K562 (cell line): Measurements from ENCODE around the gene SLC3A2. TPM values are rescaled to one million over a fixed set of nuclear protein-coding genes. Genes with fewer than 3 reads are reported as not detected.

ENCODE experiments used
- AFF4 ChIP-seq: sonication (generic); formaldehyde crosslinking; IDR thresholded peaks from 2 replicates; pipeline ENCODE4 v1.8.0; 2023; ENCODE audit warnings: mild to moderate bottlenecking, missing genetic modification reagents
- C11orf30 ChIP-seq: fragments of 450-650 bp; IDR thresholded peaks from 2 replicates; pipeline ENCODE4 v1.6.1; 2016; ENCODE audit warnings: low read depth, mild to moderate bottlenecking
- CAMTA2 ChIP-seq: fragments of 250-450 bp; sonication (Bioruptor Pico); conservative IDR thresholded peaks from 2 replicates; pipeline ENCODE4 v1.5.1; 2022
- ESRRB ChIP-seq: fragments of 250-450 bp; sonication (Bioruptor Pico); IDR thresholded peaks from 2 replicates; pipeline ENCODE4 v1.5.0; 2020; ENCODE audit warnings: mild to moderate bottlenecking, moderate library complexity, borderline replicate concordance
- HDAC2 ChIP-seq: fragments of 450-650 bp; IDR thresholded peaks from 2 replicates; pipeline ENCODE4 v1.6.1; 2016; ENCODE audit warnings: mild to moderate bottlenecking
- IRF1 ChIP-seq: sonication (generic); formaldehyde crosslinking; IDR thresholded peaks from 2 replicates; pipeline ENCODE4 v1.8.0; 2022; ENCODE audit warnings: missing genetic modification reagents, mild to moderate bottlenecking, borderline replicate concordance
- LEF1 ChIP-seq: fragments of 450-650 bp; IDR thresholded peaks from 2 replicates; pipeline ENCODE4 v1.6.1; 2016; ENCODE audit warnings: mild to moderate bottlenecking
- SMAD4 ChIP-seq: fragments of 250-450 bp; sonication (Bioruptor Pico); conservative IDR thresholded peaks from 2 replicates; pipeline ENCODE4 v1.8.0; 2021; ENCODE audit warnings: inconsistent platforms, mild to moderate bottlenecking, moderate library complexity
- SMARCA4 ChIP-seq: fragments of 450-650 bp; IDR thresholded peaks from 2 replicates; pipeline ENCODE4 v1.6.1; 2016
- TOE1 ChIP-seq, 2 experiments: fragments of 450-650 bp in 1 of 2; sonication (generic) in 1 of 2; formaldehyde crosslinking in 1 of 2; IDR thresholded peaks; 2 replicates each; pipeline versions ENCODE4 v1.7.1 to v1.8.0; 2016 to 2022; ENCODE audit warnings: borderline replicate concordance in 2 of 2, mild to moderate bottlenecking in 2 of 2, antibody characterized with exemption in 1 of 2, inconsistent platforms in 1 of 2, low read depth in 1 of 2, missing genetic modification reagents in 1 of 2, moderate library complexity in 1 of 2
- ZFPM2 ChIP-seq: fragments of 250-450 bp; sonication (Bioruptor Pico); IDR thresholded peaks from 2 replicates; pipeline ENCODE4 v1.5.1; 2022; ENCODE audit warnings: mild to moderate bottlenecking
- ZNF140 ChIP-seq: fragments of 250-450 bp; sonication (Bioruptor Pico); IDR thresholded peaks from 2 replicates; pipeline ENCODE4 v1.8.0; 2021; ENCODE audit warnings: moderate library complexity, mild to moderate bottlenecking, inconsistent platforms
- ZNF583 ChIP-seq: fragments of 250-450 bp; sonication (Bioruptor Pico); IDR thresholded peaks from 2 replicates; pipeline ENCODE4 v1.4.0; 2020
- ZSCAN32 ChIP-seq: fragments of 450-650 bp; formaldehyde crosslinking; IDR thresholded peaks from 2 replicates; pipeline ENCODE4 v1.4.0; 2020; ENCODE audit warnings: mild to moderate bottlenecking, moderate library complexity
- polyA plus RNA-seq, 8 experiments: library from polyadenylated mRNA; depleted of rRNA in 4 of 8; stranded (reverse) in 5 of 8; unstranded in 3 of 8; fragments of >200 nt; fragmentation: Nextera tagmentation in 2 of 8; fragmentation: Illumina TruSeq in 1 of 8; extraction: Ambion mirVana in 2 of 8; extraction: Trizol in 1 of 8; gene quantifications; 2 replicates each; pipeline versions ENCODE4 v1.2.1 to v1.2.3, GENCODE V29; 2011 to 2014; ENCODE audit warnings: inconsistent platforms in 1 of 8, missing spikeins in 1 of 8
- total RNA-seq, 7 experiments: library from RNA; depleted of rRNA in 6 of 7; stranded (reverse); fragments of >200 nt in 6 of 7; fragmentation: Illumina TruSeq in 2 of 7; extraction: Trizol in 2 of 7; gene quantifications; 2 replicates each; pipeline versions ENCODE4 v1.2.1 to v1.2.3, GENCODE V29; 2011 to 2021; ENCODE audit warnings: low replicate concordance in 1 of 7
- TF ChIP-seq, protein P1 (sequence below): fragments of 200-800 bp; sonication (Bioruptor generic); IDR thresholded peaks from 2 replicates; pipeline ENCODE4 v1.6.1; 2016; ENCODE audit warnings: missing genetic modification characterization, missing compliant biosample characterization
- TF ChIP-seq, protein P2 (sequence below): conservative IDR thresholded peaks from 2 replicates; pipeline ENCODE4 v1.6.1; 2011; ENCODE audit warnings: low read depth, mild to moderate bottlenecking, low read length; ENCODE audit not compliant: control insufficient read depth

Gene SLC3A2
- total and polyA plus RNA-seq, 9 of the 15 experiments (the other 6 are each of a cell fraction or from before 2014, with no cell fraction given): 20.0 to 296 (median 214) TPM

DNA sequence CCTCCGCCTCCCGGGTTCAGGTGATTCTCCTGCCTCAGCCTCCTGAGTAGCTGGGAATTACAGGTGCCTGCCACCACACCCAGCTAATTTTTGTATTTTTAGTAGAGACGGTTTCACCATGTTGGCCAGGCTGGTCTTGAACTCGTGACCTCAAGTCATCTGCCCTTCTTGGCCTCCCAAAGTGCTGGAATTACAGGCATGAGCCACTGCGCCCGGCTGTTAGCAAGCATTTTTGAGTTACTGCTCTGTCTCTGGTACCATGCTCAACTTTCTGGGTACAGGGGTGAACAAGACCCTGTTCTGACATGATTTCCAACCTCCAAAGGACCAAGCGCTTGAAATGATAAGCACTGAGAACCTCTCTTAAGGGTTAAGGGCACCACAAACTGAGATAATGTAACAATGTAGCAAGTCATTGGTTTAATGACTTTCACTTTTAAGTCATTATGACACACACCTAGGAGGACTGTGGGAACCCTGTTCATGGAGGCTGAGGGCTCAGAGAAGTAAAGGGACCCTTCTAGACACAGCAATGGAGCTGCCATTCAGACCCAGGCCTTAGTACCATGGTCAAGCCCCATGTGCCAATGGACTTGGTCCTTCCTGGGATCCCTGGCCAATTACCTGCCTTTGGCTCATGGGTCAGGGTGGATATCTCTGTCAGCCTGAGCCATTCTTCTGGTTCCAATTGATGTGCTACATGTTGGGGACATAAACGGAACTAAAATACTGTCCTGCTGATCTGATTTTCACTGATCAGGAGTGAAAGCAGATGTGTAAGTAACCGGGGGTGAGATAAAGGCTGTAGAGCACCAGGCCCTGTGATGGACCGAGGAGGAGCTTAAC is 11.6 kb downstream of the SLC3A2 start (continued):
- TF ChIP-seq TOE1 (IDR thresholded peaks at IDR 0.05; ENCODE audit: borderline replicate concordance): 0 out of 2 replicates have a peak, but pooled peaks have one; percentile 12
- peak; percentile 62; the same call in 1 of the 2 replicates for TF ChIP-seq TOE1 (CRISPR knock-in tag; IDR thresholded peaks at IDR 0.05; ENCODE audit: borderline replicate concordance, low read depth)
- no peak for TF ChIP-seq ZNF583 (CRISPR knock-in tag)
- TF ChIP-seq ZFPM2 (CRISPR knock-in tag): no peak
- peak; percentile 80 for TF ChIP-seq C11orf30
- no peak for TF ChIP-seq SMAD4 (CRISPR knock-in tag)
- TF ChIP-seq ZNF140 (CRISPR knock-in tag): no peak
- TF ChIP-seq SMARCA4: peak; percentile 41; the same call in 1 of the 2 replicates
- no peak for TF ChIP-seq CAMTA2
- TF ChIP-seq, protein P1, sequence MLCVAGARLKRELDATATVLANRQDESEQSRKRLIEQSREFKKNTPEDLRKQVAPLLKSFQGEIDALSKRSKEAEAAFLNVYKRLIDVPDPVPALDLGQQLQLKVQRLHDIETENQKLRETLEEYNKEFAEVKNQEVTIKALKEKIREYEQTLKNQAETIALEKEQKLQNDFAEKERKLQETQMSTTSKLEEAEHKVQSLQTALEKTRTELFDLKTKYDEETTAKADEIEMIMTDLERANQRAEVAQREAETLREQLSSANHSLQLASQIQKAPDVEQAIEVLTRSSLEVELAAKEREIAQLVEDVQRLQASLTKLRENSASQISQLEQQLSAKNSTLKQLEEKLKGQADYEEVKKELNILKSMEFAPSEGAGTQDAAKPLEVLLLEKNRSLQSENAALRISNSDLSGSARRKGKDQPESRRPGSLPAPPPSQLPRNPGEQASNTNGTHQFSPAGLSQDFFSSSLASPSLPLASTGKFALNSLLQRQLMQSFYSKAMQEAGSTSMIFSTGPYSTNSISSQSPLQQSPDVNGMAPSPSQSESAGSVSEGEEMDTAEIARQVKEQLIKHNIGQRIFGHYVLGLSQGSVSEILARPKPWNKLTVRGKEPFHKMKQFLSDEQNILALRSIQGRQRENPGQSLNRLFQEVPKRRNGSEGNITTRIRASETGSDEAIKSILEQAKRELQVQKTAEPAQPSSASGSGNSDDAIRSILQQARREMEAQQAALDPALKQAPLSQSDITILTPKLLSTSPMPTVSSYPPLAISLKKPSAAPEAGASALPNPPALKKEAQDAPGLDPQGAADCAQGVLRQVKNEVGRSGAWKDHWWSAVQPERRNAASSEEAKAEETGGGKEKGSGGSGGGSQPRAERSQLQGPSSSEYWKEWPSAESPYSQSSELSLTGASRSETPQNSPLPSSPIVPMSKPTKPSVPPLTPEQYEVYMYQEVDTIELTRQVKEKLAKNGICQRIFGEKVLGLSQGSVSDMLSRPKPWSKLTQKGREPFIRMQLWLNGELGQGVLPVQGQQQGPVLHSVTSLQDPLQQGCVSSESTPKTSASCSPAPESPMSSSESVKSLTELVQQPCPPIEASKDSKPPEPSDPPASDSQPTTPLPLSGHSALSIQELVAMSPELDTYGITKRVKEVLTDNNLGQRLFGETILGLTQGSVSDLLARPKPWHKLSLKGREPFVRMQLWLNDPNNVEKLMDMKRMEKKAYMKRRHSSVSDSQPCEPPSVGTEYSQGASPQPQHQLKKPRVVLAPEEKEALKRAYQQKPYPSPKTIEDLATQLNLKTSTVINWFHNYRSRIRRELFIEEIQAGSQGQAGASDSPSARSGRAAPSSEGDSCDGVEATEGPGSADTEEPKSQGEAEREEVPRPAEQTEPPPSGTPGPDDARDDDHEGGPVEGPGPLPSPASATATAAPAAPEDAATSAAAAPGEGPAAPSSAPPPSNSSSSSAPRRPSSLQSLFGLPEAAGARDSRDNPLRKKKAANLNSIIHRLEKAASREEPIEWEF (CRISPR knock-in tag): no peak
- TF ChIP-seq, protein P2, sequence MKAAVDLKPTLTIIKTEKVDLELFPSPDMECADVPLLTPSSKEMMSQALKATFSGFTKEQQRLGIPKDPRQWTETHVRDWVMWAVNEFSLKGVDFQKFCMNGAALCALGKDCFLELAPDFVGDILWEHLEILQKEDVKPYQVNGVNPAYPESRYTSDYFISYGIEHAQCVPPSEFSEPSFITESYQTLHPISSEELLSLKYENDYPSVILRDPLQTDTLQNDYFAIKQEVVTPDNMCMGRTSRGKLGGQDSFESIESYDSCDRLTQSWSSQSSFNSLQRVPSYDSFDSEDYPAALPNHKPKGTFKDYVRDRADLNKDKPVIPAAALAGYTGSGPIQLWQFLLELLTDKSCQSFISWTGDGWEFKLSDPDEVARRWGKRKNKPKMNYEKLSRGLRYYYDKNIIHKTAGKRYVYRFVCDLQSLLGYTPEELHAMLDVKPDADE: no peak
- TF ChIP-seq HDAC2: 0 out of 2 replicates have a peak, but pooled peaks have one; percentile 17
- no peak for TF ChIP-seq ESRRB (CRISPR knock-in tag)
- TF ChIP-seq ZSCAN32: no peak
- TF ChIP-seq AFF4 (CRISPR knock-in tag): 0 out of 2 replicates have a peak, but pooled peaks have one; percentile 40
- no peak for TF ChIP-seq IRF1 (CRISPR knock-in tag)
- peak; percentile 25; the same call in 1 of the 2 replicates for TF ChIP-seq LEF1
